Brain microvascular endothelial cell (primary cell): ENCODE measurements around the gene PRR33.

Experiments
- DNase-seq: peaks from one replicate; pipeline ENCODE4 v3.0.0-alpha.2; 2020
- H3K27ac ChIP-seq: fragments of 250-450 bp; sonication (Bioruptor Pico); 2 replicates; pipeline ENCODE4 v1.5.1; 2020; ENCODE audit warnings: mild to moderate bottlenecking, moderate library complexity
- H3K27me3 ChIP-seq: fragments of 250-450 bp; sonication (Bioruptor Pico); replicated peaks from 2 replicates; pipeline ENCODE4 v1.5.1; 2020; ENCODE audit warnings: mild to moderate bottlenecking
- H3K36me3 ChIP-seq: fragments of 250-450 bp; sonication (Bioruptor Pico); replicated peaks from 2 replicates; pipeline ENCODE4 v1.5.1; 2020; ENCODE audit warnings: mild to moderate bottlenecking
- H3K4me3 ChIP-seq: 2 replicates; pipeline ENCODE4 v1.5.1; 2011; ENCODE audit warnings: low read depth, mild to moderate bottlenecking, control low read depth, low read length, moderate library complexity
- in situ Hi-C: cut with HindIII; loops from 2 replicates; pipeline ENCODE4 v1.10.0; 2017; ENCODE audit warnings: low sequenced_read_pairs, low pct_ligation_motif_present
- TF ChIP-seq, protein P1 (sequence below): IDR thresholded peaks from 2 replicates; pipeline ENCODE4 v1.5.1; 2011; ENCODE audit warnings: low read depth, mild to moderate bottlenecking, moderate library complexity, low read length, control low read depth, inconsistent platforms; ENCODE audit errors: missing control alignments

The PRR33 gene

DNA sequence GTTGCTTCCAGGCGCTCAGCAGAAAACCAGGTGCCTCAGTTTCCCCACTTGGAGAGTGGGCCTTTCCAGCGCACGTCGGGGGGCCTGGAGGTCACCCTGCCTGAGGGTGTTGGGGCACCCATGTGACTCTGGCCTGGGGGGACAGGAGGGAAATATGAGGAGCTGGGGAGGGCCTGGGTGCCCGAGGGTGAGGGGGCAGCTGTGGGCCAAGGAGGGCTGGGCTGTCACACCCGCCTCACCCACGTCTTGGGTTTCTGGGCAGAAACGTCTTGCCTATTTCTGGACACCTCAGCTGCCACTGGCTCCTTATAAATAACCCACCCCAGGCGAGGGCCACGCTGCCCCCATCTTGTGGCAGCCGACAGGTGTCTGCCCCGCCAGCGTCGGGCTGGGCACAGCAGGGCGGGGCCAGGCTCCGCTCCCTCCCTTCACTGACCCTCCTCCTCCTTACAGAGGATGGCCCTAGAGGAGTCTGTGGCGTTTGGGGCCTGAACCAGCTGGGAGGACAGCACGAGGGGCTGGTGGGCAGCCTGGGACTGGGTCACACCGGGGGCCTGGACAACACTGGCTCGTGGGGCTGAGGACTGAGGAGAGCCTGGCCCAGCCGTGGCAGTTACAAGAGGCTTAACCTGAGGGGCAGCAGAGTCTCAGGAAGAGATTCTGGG is 29.3 kb upstream of the PRR33 start:
- no peak overlapping the region for H3K27ac ChIP-seq
- H3K4me3 ChIP-seq, result no peak overlapping the region
- in situ Hi-C loops, result no loop called here
- DNase-seq, result no peak
- no peaks in the 10 kb centered on the region for H3K27me3 ChIP-seq
- TF ChIP-seq, protein P1, sequence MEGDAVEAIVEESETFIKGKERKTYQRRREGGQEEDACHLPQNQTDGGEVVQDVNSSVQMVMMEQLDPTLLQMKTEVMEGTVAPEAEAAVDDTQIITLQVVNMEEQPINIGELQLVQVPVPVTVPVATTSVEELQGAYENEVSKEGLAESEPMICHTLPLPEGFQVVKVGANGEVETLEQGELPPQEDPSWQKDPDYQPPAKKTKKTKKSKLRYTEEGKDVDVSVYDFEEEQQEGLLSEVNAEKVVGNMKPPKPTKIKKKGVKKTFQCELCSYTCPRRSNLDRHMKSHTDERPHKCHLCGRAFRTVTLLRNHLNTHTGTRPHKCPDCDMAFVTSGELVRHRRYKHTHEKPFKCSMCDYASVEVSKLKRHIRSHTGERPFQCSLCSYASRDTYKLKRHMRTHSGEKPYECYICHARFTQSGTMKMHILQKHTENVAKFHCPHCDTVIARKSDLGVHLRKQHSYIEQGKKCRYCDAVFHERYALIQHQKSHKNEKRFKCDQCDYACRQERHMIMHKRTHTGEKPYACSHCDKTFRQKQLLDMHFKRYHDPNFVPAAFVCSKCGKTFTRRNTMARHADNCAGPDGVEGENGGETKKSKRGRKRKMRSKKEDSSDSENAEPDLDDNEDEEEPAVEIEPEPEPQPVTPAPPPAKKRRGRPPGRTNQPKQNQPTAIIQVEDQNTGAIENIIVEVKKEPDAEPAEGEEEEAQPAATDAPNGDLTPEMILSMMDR, result no peak
- H3K36me3 ChIP-seq, result no peaks in the 10 kb centered on the region

DNA sequence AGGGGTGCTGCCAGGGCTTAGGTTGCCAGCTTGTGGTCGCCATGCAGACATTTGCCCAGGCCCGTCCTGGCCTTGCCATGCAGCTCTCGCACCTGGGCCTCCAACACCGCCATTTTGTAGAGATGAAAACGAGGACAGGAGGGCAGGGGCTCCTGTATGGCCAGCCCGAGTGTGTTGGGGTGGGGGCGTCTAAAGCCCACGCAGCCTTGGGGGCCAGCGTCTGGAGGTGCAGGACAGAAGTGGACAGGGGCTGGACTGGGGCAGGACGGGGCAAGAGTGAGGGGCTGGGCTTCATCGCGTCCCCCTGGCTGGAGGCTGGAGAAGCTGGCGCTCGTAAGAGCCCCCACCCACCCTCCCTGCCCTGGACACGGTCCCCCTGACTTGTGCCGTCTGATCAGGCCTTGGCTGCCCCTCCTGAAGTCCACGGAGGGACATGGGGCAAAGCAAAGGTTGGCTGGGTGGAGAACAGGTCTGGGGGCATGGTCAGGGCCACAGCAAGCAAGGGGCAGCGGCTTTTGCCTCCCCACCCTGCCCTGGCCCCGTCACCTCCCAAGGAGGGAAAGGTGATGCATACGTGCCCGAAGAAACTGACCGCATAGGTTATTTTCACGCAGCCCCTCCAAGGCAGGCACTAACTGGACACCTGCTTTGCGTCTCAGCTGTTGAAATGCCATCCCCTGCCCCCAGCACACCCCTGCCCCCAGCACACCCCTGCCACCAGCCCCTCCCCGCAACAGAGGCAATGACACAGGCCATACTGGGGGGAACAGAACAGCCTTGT is 28.6 kb upstream of the PRR33 start:
- H3K27ac ChIP-seq, result no peak overlapping the region
- DNase-seq, result no peak
- no peak overlapping the region for H3K4me3 ChIP-seq
- TF ChIP-seq, protein P1, result no peak
- H3K27me3 ChIP-seq, result no peaks in the 10 kb centered on the region
- in situ Hi-C loops, result no loop called here
- H3K36me3 ChIP-seq, result no peaks in the 10 kb centered on the region

DNA sequence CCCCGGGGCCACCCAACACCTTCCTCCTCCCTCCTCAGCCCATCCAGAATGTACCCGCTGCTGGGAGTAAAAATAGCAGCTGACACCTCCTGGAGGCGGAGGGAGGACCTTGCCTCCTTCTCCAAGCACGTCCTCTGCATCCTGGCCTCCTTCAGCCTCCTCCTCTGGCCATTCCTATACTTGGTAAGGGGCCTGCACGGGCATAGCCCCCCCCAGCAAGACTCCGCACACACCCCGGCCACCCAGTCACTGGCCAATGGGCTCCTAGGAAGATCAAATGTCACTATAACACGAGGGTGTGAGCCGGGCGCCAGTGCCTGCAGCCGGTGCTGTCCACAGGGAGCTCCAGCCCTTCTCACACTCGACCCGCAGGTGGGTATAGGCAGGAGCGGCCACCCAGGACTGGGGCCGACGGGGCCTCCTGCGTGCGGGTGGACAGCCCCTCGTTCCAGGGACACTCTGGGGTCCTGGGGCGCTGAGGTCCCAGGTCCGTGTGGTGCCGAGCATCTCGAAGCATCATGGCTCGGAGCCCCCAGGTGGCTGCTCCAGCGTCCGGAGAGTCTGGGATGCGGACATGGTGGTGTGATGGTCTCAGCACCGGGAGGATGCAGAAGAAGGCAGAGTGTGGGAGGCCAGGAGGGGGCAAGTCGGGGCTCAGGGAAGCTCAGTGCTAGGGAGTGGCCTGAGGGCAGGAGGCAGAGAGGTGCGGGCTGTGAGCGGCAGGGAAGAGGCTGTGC is 27.9 kb upstream of the PRR33 start, which contains the start of gene TNNT3:
TSS of gene TNNT3 (plus strand) at position 313 of the 737 bp plus-strand sequence. CDS start 3,172 bp downstream, outside the sequence.
- Histone ChIP-seq H3K36me3 (no peaks in the 10 kb centered on the region), H3K27ac (no peak within 1 kb of the TSS), H3K27me3 (no peaks in the 10 kb centered on the region), H3K4me3 (no peak within 1 kb of the TSS)
- TF ChIP-seq, protein P1, result peak; percentile 7
- in situ Hi-C loops, result no loop called here
- no peak for DNase-seq

DNA sequence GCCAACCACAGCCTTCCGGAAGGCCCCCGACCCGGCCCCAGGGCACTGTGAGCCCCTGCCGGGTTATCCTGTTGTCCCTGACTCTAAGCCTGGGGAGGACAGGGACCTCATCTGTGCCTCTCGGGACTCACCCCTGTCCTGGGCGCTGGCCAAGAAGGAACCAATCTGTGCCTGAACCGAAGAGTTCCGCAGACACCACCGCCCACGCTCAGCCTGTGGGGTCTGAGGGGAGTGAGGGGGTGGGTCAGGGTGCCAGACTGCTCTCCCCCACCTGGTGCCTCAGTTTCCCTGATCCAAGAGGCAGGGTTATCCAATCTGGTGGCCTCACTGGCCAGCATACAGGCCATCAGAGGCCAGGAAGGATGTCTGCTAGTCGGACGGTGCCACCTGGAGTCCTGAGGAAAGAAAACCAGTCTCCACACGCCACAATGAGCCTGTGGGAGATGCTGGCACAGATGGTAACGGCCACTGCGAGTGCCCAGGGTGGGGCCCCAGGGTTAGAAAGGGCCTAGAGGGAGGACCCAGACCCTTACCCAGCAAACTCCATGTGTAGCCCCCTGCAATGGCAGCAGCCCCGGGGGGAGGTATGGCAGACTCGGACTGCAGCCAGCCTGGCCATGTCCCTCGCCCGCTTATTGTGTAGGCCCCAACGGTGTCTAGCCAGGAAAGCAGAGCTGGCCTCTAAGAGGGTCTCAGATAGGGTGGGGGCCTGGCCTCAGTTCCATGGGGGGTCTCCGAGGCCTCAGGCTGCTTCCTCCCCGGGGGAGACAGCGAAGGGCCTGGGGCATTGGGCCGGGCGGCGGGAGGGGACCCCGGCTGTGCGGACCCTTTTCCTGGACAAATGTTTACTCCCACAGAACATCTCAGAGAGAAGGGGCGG is 27.0 kb upstream of the PRR33 start:
- TF ChIP-seq, protein P1, result peak; percentile 16
- H3K27me3 ChIP-seq, result no peaks in the 10 kb centered on the region
- in situ Hi-C loops, result no loop called here
- H3K27ac ChIP-seq, result no peak overlapping the region
- H3K4me3 ChIP-seq, result no peak overlapping the region
- no peak for DNase-seq
- H3K36me3 ChIP-seq, result no peaks in the 10 kb centered on the region

DNA sequence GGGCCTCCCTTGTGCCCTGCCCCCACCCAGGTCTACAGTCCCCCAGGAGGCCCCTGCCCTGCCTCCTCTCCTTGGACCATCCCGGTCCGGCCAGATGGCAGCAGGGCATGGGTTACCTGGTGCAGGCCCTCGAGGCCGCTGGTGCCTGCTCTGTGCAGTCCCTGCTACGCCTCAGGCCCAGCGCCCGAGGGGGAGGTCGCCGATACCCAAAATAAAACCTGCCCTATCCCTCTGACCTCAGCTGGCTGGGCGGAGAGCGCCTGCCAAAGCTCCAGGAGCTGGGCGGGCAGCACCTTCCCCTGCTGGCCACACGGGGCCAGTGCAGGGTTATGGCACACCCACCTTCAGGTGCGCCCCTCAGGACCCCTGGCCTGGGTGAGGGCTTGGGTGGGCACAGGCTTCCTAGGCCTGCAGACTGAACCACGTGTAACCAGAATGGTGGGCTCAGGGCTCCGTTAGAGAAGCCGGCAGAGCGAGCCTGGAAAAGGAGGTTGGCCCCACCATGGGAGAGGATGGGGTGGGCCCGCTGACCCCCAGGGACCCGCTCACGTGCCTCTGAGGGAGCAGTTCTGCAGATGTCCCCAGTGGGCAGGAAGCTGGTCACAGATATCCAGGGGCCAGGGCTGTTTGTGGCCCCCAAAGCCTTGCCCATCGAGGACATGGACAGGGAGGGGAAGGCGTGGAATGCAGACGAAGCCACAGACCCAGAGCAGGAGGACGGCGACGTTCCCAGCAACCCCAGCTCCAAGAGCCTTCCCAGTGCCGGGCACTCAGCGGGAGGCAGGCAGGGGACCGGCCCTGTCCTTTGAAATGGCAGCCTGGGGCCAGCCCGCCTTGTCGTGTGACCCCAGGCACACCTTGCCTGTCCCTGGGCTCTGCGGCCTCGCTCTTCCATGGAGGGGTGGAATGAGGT is 26.1 kb upstream of the PRR33 start:
- no peaks in the 10 kb centered on the region for H3K27me3 ChIP-seq
- H3K27ac ChIP-seq, result no peak overlapping the region
- no peak for DNase-seq
- no peak overlapping the region for H3K4me3 ChIP-seq
- TF ChIP-seq, protein P1, result peak; percentile 62
- in situ Hi-C loops, result no loop called here
- no peaks in the 10 kb centered on the region for H3K36me3 ChIP-seq
